Mucosa of descending colon (tissue), 3 donors: Measurements from ENCODE around the gene CLEC4D. TPM values are rescaled to one million over a fixed set of nuclear protein-coding genes. Genes with fewer than 3 reads are reported as not detected.
"Not testable (repeated sequence)": the region's sequence is repeated elsewhere in the genome, so short reads cannot be mapped to it uniquely, and the experiment has no call there.

Experiments
- ATAC-seq: fragments of 200-7000 bp; cut with Tn5 transposase; one replicate; pipeline ENCODE4 v1.9.1; 2020; ENCODE audit warnings: mild to moderate bottlenecking, moderate library complexity
- DNase-seq, 3 donors: peaks; one replicate each; pipeline ENCODE4 v3.0.0-alpha.2; 2020
- H3K36me3 ChIP-seq: fragments of 200-600 bp; one replicate; pipeline ENCODE4 v1.8.0; 2021; ENCODE audit warnings: low read depth, mild to moderate bottlenecking
- H3K4me1 ChIP-seq: fragments of 200-600 bp; one replicate; pipeline ENCODE4 v1.8.0; 2021; ENCODE audit warnings: low read depth, mild to moderate bottlenecking
- H3K4me3 ChIP-seq: fragments of 200-600 bp; one replicate; pipeline ENCODE4 v1.8.0; 2021; ENCODE audit warnings: mild to moderate bottlenecking
- H3K9me3 ChIP-seq: fragments of 200-600 bp; one replicate; pipeline ENCODE4 v1.8.0; 2021; ENCODE audit warnings: mild to moderate bottlenecking
- CTCF ChIP-seq: fragments of 200-600 bp; IDR thresholded peaks from one replicate; pipeline ENCODE4 v1.8.0; 2022; ENCODE audit warnings: antibody characterized with exemption, mild to moderate bottlenecking
- intact Hi-C, 2 donors: fragments of 100-400 bp; cut with DNase I in 1 of 2; cut with micrococcal nuclease in 1 of 2; formaldehyde crosslinking; loops; one replicate each; pipeline versions ENCODE4 v1.11.0 to v1.11.1; 2022; cut with DNase I, micrococcal nuclease
- total RNA-seq, 3 donors: library from RNA; stranded (reverse); fragmentation: NEBNext Ultra II Directional in 2 of 3; extraction: Animal tissue kit (Norgen Biotek cat#: 25700) in 2 of 3; gene quantifications; one replicate each; pipeline versions ENCODE4 v1.2.1 to v1.2.4, GENCODE V29; 2021 to 2023
- donor health status: DM: no; HTN: no; CAD: no; lungs with moderate emphysema.
- donor health status: DM: no; HTN: no; CAD: no.
- donor health status: DM: no; HTN: yes; CAD: no.

CLEC4D gene
- total RNA-seq, 3 donors from 2014 or later = 0.39 to 0.41 TPM; not detected in 1

GRCh38 chr12:8482571-8483061 lies 30.7 kb upstream of the CLEC4D start:
- no peak for TF ChIP-seq CTCF
- no peak overlapping the region for H3K4me3 ChIP-seq
- no peaks in the 10 kb centered on the region for H3K36me3 ChIP-seq
- H3K4me1 ChIP-seq = no peaks in the 10 kb centered on the region
- H3K9me3 ChIP-seq = no peaks in the 10 kb centered on the region
- no peak for DNase-seq
- intact Hi-C loops = no loop called here
- ATAC-seq = no peak

- intact Hi-C loops = no loop called here
- no peak for DNase-seq
- H3K36me3 ChIP-seq = no peaks in the 10 kb centered on the region
- H3K4me1 ChIP-seq = no peaks in the 10 kb centered on the region
- no peak overlapping the region for H3K4me3 ChIP-seq
- no peak for ATAC-seq
- no peak for TF ChIP-seq CTCF
- no peaks in the 10 kb centered on the region for H3K9me3 ChIP-seq
Observed at GRCh38 chr12:8483079-8483478, 30.2 kb upstream of the CLEC4D start.

GRCh38 chr12:8491646-8492530 lies 21.4 kb upstream of the CLEC4D start:
- no peak overlapping the region for H3K4me3 ChIP-seq
- no peaks in the 10 kb centered on the region for H3K4me1 ChIP-seq
- TF ChIP-seq CTCF = no peak
- intact Hi-C loops = no loop called here
- no peak for DNase-seq
- H3K9me3 ChIP-seq = no peaks in the 10 kb centered on the region
- H3K36me3 ChIP-seq = no peaks in the 10 kb centered on the region
- ATAC-seq = no peak

GRCh38 chr12:8493084-8493483 lies 20.2 kb upstream of the CLEC4D start:
- intact Hi-C loops = no loop called here
- ATAC-seq (peak; percentile 73), DNase-seq (peak in 1 of 3 donors; percentile 37)

GRCh38 chr12:8495671-8496070 lies 17.6 kb upstream of the CLEC4D start:
- H3K4me3 ChIP-seq, H3K9me3 ChIP-seq, H3K36me3 ChIP-seq, H3K4me1 ChIP-seq, intact Hi-C loops, DNase-seq, ATAC-seq: not testable (repeated sequence)

More at GRCh38 chr12:8493084-8493483, 20.2 kb upstream of the CLEC4D start:
- H3K9me3 ChIP-seq = no peaks in the 10 kb centered on the region
- H3K4me3 ChIP-seq = no peak overlapping the region
- H3K36me3 ChIP-seq = no peaks in the 10 kb centered on the region
- H3K4me1 ChIP-seq = no peaks in the 10 kb centered on the region
- TF ChIP-seq CTCF = no peak

- H3K4me1 ChIP-seq, intact Hi-C loops, H3K36me3 ChIP-seq, DNase-seq, H3K4me3 ChIP-seq, H3K9me3 ChIP-seq, ATAC-seq: not testable (repeated sequence)
Observed at GRCh38 chr12:8496074-8496473, 17.2 kb upstream of the CLEC4D start.
